Gastrocnemius medialis (tissue), 4 donors: ENCODE data around the gene LRRC28.

Experiments used
- POLR2A ChIP-seq, 2 donors: fragments of 450-650 bp; IDR thresholded peaks; one replicate each; pipeline ENCODE4 v1.6.1; 2017; ENCODE audit warnings: antibody characterized with exemption in 2 of 2, mild to moderate bottlenecking in 2 of 2, moderate library complexity in 2 of 2
- TF ChIP-seq, protein P1 (sequence below), 5 experiments: fragments of 450-650 bp in 3 of 5; fragments of 200-600 bp in 2 of 5; sonication (generic) in 2 of 5; IDR thresholded peaks in 4 of 5; conservative IDR thresholded peaks in 1 of 5; 1 replicate in 4 of 5; 2 replicates in 1 of 5; pipeline ENCODE4 v1.5.1; 2016 to 2019; ENCODE audit warnings: antibody characterized with exemption in 5 of 5, mild to moderate bottlenecking in 3 of 5, moderate library complexity in 3 of 5

GRCh38 chr15:99432271-99433025 is 181.2 kb downstream of the LRRC28 start:
- TF ChIP-seq, protein P1, sequence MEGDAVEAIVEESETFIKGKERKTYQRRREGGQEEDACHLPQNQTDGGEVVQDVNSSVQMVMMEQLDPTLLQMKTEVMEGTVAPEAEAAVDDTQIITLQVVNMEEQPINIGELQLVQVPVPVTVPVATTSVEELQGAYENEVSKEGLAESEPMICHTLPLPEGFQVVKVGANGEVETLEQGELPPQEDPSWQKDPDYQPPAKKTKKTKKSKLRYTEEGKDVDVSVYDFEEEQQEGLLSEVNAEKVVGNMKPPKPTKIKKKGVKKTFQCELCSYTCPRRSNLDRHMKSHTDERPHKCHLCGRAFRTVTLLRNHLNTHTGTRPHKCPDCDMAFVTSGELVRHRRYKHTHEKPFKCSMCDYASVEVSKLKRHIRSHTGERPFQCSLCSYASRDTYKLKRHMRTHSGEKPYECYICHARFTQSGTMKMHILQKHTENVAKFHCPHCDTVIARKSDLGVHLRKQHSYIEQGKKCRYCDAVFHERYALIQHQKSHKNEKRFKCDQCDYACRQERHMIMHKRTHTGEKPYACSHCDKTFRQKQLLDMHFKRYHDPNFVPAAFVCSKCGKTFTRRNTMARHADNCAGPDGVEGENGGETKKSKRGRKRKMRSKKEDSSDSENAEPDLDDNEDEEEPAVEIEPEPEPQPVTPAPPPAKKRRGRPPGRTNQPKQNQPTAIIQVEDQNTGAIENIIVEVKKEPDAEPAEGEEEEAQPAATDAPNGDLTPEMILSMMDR (IDR thresholded peaks at IDR 0.05 in 4 of 5, conservative IDR thresholded peaks at IDR 0.05 in 1 of 5) = no peak
- TF ChIP-seq POLR2A (IDR thresholded peaks at IDR 0.05) = no peak
